ENCODE data around the gene NDE1.

The NDE1 gene

GRCh38 chr16:15747937-15748336 lies 97.9 kb downstream of the NDE1 start:
- no peak for DNase-seq (ENCODE audit: low read depth)
- no peak overlapping the region for H3K4me3 ChIP-seq (ENCODE audit: low read depth, low read length)
- no peak for TF ChIP-seq CTCF (IDR thresholded peaks at IDR 0.05; ENCODE audit: low read depth, low read length, missing control alignments)

GRCh38 chr16:15748654-15749053 lies 98.6 kb downstream of the NDE1 start:
- no peak for DNase-seq (ENCODE audit: low read depth)
- no peak for TF ChIP-seq CTCF (IDR thresholded peaks at IDR 0.05; ENCODE audit: low read depth, low read length, missing control alignments)
- H3K4me3 ChIP-seq (ENCODE audit: low read depth, low read length) = no peak overlapping the region

GRCh38 chr16:15749371-15749770 lies 99.3 kb downstream of the NDE1 start:
- TF ChIP-seq CTCF (IDR thresholded peaks at IDR 0.05; ENCODE audit: low read depth, low read length, missing control alignments) = no peak
- H3K4me3 ChIP-seq (ENCODE audit: low read depth, low read length) = no peak overlapping the region
- no peak for DNase-seq (ENCODE audit: low read depth)

- TF ChIP-seq CTCF (IDR thresholded peaks at IDR 0.05; ENCODE audit: low read depth, low read length, missing control alignments) = no peak
- H3K4me3 ChIP-seq (ENCODE audit: low read depth, low read length) = no peak overlapping the region
- DNase-seq (ENCODE audit: low read depth) = no peak
Measured at GRCh38 chr16:15749985-15750384, 99.9 kb downstream of the NDE1 start.

GRCh38 chr16:15751940-15752339 lies 101.9 kb downstream of the NDE1 start:
- no peak overlapping the region for H3K4me3 ChIP-seq (ENCODE audit: low read depth, low read length)
- DNase-seq (ENCODE audit: low read depth) = no peak
- TF ChIP-seq CTCF (IDR thresholded peaks at IDR 0.05; ENCODE audit: low read depth, low read length, missing control alignments) = no peak

- H3K4me3 ChIP-seq (ENCODE audit: low read depth, low read length) = no peak overlapping the region
- TF ChIP-seq CTCF (IDR thresholded peaks at IDR 0.05; ENCODE audit: low read depth, low read length, missing control alignments) = no peak
- DNase-seq (ENCODE audit: low read depth) = no peak
Measured at GRCh38 chr16:15752717-15753488, 102.9 kb downstream of the NDE1 start.

All from GM12864 (cell line).